ENCODE results near the gene NHERF2.

Gene NHERF2

GRCh38 chr16:2064368-2064945 is 37.8 kb downstream of the NHERF2 start:
- DNase-seq: no peak

- DNase-seq: no peak
Observed at GRCh38 chr16:2066139-2066538, 39.4 kb downstream of the NHERF2 start.

GRCh38 chr16:2070576-2071453 is 44.1 kb downstream of the NHERF2 start:
- DNase-seq: no peak

DNA sequence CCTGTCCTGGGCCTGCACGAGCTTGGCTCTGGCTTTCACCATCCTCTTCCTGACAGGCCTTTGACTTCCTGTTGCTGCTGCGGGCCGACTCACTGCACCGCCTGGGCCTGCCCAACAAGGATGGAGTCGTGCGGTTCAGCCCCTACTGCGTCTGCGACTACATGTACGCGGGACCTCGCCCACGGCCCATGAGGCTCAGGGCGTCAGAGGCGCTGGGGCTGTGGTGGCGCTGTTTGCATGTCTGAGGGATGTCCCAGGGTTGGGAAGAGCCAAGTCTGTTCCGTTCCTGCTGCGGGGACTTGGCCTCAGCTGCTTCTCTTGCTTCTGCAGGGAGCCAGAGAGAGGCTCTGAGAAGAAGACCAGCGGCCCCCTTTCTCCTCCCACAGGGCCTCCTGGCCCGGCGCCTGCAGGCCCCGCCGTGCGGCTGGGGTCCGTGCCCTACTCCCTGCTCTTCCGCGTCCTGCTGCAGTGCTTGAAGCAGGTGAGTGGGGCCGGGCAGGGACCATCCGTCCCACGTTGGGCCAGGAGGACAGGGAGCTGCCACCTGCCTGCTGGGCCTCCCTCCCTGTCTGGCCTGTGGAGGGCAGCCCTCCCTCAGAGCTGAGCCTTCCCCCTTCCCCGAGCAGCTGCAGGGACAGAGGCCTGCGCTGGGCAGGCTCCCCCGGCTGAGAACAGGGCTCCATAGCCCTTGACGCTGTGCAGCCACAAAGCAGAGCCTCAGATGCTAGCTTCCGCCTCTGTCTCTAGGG is 44.9 kb downstream of the NHERF2 start:
- DNase-seq: no peak

DNA sequence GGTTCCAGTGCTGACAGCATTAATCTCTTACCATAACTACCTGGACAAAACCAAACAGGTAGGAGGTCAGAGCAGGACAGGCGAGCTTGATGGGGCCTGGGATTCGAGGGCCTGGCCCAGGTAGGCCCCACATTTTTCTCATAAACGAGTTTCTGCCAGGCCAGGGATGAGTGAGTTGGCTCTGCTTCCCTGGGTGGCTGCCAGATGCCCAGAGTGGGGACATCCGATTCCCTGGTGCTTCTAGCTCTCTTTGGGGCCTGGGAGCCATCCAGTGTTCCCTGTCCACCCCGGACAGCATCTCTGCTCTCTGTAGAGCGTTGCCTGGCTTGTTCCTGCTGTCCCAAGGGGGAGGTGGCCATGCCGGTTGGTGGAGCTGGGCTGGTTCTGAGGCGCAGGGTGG is 46.2 kb downstream of the NHERF2 start:
- no peak for DNase-seq

DNA sequence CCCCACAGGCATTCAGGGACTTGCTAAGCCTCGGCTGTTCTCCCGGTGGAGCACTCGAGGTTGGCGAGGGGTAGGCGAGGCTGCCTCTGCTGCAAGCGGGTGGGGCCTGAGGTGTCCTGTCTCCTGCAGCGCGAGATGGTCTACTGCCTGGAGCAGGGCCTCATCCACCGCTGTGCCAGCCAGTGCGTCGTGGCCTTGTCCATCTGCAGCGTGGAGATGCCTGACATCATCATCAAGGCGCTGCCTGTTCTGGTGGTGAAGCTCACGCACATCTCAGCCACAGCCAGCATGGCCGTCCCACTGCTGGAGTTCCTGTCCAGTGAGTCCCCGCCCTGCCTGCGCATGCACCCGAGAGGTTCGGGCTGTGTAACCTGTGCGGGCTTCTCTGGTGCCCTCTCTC is 47.4 kb downstream of the NHERF2 start:
- DNase-seq: no peak

DNA sequence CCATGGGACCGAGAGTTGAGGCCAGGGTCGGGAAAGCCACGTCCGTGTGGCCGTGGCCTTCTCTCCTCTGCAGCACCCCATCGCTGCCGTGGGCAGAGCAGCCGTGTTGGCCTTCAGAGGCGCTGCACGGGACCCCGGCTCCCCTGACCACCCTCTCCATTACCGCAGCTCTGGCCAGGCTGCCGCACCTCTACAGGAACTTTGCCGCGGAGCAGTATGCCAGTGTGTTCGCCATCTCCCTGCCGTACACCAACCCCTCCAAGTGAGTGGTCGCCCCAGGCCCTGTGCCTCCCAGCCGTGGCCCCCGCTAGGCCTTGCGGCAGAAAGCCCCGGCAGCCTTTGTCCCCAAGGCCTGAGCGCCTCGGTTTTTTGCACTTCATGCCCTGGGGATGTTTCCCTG is 48.9 kb downstream of the NHERF2 start:
- DNase-seq: no peak

- no peak for DNase-seq
Observed at GRCh38 chr16:2076072-2076865, 49.6 kb downstream of the NHERF2 start.

GRCh38 chr16:2077016-2077415 is 50.3 kb downstream of the NHERF2 start:
- no peak for DNase-seq

DNA sequence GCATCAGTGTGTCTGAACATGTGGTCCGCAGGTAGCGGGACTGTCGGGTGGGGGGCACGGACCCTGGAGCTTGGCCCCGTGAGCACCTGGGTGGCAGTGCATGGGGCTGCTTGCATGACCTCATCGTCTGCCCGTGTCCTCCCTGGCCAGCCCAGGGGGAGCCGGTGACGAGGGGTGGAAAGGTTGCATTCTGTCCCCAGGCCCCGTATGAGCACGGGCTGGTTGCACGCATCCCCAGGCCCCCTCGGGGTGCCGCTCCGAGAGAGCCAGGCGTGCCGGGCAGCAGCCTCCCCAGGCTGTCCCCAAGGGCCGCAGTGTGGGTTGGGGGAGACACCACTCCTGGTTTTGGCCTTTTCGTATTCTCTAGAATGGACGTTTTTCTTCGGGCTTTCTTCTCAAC is 51.0 kb downstream of the NHERF2 start:
- no peak for DNase-seq

GRCh38 chr16:2078096-2078495 is 51.4 kb downstream of the NHERF2 start:
- no peak for DNase-seq

DNA sequence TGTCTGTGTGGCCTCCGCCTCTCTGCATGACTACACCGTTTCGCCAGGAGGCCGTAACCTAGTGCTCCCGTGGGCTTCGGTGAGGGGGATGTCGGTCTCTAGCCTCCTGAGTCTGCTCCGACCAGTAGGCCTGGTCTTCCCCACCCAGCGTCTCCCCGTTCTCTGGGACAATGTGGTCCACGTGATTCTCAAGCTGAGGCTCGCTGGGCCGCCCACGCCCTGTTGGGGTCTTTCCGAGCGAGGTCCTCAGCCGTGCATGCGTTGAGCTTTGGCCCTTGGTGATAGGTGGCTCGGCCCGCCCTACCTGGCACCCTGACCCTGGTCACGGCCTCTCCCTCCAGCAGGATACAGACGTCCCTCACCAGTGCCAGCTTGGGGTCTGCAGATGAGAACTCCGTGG is 52.0 kb downstream of the NHERF2 start:
- DNase-seq: no peak

- DNase-seq: no peak
Observed at GRCh38 chr16:2079311-2079800, 52.7 kb downstream of the NHERF2 start.

DNA sequence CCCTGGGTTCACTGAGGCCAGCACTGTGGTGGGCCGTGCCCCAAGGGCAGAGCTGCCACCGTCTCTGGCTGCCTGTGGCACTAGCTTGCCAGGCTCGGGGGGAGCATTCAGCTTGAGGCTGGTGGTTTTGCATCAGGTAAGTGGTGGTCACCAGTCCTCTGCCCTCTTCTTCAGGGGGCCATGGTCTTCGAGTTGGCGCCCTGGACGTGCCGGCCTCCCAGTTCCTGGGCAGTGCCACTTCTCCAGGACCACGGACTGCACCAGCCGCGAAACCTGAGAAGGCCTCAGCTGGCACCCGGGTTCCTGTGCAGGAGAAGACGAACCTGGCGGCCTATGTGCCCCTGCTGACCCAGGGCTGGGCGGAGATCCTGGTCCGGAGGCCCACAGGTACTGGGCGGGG is 53.3 kb downstream of the NHERF2 start:
- DNase-seq: no peak

- no peak for DNase-seq
Observed at GRCh38 chr16:2081201-2082084, 54.7 kb downstream of the NHERF2 start.

- peak; percentile 0 for DNase-seq
Observed at GRCh38 chr16:2082171-2082982, 55.7 kb downstream of the NHERF2 start.

GRCh38 chr16:2082983-2083364 is 56.3 kb downstream of the NHERF2 start:
- DNase-seq: no peak

DNA sequence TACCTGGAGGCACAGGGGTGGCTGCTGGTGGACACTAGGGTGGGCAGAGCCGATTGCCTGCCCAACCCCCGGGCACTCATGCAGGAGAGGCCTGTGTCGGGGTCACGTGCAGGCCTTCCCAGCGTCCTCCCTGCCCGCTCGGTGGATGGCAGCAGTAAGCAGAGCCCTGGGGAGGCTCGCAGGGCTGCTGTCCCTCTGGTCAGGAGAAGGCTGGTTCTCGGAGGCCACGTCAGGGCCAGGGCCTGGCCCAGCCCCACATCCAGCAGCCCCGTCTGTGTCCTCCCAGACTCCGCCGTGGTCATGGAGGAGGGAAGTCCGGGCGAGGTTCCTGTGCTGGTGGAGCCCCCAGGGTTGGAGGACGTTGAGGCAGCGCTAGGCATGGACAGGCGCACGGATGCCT is 56.7 kb downstream of the NHERF2 start:
- DNase-seq: no peak

DNA sequence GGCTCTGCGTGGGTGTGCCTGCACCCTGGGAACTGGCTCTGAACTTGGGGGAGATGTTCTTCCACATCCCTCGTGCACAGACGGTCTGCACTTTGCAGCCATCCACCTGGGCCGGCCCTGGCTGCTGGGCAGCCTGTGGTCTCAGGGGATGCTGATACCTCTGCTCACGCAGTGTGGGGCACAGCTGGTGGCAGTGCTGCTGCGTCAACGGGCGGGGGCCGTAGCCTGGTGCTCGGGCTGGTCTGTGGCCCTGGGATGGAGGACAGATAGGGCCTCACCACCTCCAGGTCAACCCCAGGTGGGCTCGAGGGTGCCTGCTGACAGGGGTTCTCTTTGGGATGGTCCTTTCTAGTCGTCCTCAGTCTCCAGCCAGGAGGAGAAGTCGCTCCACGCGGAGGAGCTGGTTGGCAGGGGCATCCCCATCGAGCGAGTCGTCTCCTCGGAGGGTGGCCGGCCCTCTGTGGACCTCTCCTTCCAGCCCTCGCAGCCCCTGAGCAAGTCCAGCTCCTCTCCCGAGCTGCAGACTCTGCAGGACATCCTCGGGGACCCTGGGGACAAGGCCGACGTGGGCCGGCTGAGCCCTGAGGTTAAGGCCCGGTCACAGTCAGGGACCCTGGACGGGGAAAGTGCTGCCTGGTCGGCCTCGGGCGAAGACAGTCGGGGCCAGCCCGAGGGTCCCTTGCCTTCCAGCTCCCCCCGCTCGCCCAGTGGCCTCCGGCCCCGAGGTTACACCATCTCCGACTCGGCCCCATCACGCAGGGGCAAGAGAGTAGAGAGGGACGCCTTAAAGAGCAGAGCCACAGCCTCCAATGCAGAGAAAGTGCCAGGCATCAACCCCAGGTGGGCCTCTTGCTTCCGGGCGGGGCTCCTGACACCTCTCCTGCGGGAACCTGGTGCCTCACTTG is 57.4 kb downstream of the NHERF2 start:
- DNase-seq: no peak
